ENCODE data around the gene CILP. TPM values are rescaled to one million over a fixed set of nuclear protein-coding genes. Genes with fewer than 3 reads are reported as not detected.
"Not testable (repeated sequence)": the region's sequence is repeated elsewhere in the genome, so short reads cannot be mapped to it uniquely, and the experiment has no call there.

CILP gene
- total and polyA plus RNA-seq, 4 donors: 0.30 to 0.97 (median 0.66) TPM

DNA sequence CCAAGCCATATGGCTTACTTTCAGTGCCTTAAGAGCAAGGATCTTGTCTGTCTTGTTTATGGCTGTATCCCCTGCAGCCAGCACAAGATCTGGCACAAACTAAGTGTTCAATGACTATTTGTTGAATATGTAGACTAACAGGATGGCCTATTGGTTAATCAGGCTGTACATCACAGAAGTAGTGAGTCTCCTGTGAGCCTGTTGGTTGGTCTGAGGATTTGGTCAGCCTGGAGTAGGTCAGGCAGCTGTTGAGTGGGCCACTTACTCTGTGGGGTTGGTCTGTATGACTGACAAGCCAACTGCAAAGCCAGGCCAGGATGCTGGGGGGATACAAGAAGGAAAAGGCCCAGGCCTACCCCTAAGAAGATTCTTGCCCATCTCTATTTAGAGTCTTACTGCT lies 33.4 kb upstream of the CILP start:
- Histone ChIP-seq H3K36me3 (ENCODE audit: control insufficient read depth in 4 of 4, insufficient read depth in 4 of 4, low read length in 4 of 4) (no peaks in the 10 kb centered on the region), H3K4me1 (ENCODE audit: control insufficient read depth in 5 of 5, insufficient read depth in 5 of 5, low read length in 5 of 5) (peaks cover 2 to 33% (median 11%) of the 10 kb centered on the region in 5 donors), H3K27ac (ENCODE audit: low read depth in 1 of 2, low read length in 1 of 2) (no peak overlapping the region), H3K27me3 (ENCODE audit: control insufficient read depth in 3 of 3, insufficient read depth in 3 of 3, low read length in 2 of 3) (no peaks in the 10 kb centered on the region), H3K9ac (ENCODE audit: insufficient read depth in 1 of 2, low read length in 2 of 2) (no peak overlapping the region), H3K9me3 (ENCODE audit: control insufficient read depth in 4 of 4, insufficient read depth in 3 of 4, low read length in 3 of 4) (no peaks in the 10 kb centered on the region), H3K4me3 (no peak overlapping the region)
- TF ChIP-seq, protein P1, sequence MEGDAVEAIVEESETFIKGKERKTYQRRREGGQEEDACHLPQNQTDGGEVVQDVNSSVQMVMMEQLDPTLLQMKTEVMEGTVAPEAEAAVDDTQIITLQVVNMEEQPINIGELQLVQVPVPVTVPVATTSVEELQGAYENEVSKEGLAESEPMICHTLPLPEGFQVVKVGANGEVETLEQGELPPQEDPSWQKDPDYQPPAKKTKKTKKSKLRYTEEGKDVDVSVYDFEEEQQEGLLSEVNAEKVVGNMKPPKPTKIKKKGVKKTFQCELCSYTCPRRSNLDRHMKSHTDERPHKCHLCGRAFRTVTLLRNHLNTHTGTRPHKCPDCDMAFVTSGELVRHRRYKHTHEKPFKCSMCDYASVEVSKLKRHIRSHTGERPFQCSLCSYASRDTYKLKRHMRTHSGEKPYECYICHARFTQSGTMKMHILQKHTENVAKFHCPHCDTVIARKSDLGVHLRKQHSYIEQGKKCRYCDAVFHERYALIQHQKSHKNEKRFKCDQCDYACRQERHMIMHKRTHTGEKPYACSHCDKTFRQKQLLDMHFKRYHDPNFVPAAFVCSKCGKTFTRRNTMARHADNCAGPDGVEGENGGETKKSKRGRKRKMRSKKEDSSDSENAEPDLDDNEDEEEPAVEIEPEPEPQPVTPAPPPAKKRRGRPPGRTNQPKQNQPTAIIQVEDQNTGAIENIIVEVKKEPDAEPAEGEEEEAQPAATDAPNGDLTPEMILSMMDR (IDR thresholded peaks at IDR 0.05; ENCODE audit: control extremely low read depth, extremely low read depth): no peak
- ATAC-seq (ENCODE audit: insufficient read depth, low FRiP score) (no peak), DNase-seq (no peak)

DNA sequence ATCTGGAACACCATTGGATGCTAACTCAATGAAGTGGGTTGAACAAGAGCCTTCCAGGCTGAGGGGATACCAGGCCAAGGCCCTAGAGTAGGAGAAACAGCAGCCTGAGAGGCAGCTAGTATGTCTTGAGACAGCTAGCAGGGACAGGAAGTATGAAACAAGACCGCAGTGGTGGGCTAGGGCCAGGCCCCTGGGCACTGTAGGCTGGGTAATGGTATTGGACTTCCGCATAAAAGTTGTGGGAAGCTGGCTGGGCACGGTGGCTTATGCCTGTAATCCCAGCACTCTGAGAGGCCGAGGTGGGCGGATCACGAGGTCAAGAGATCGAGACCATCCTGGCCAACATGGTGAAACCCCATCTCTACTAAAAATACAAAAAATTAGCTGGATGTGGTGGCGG lies 25.2 kb upstream of the CILP start:
- H3K4me3 ChIP-seq; DNase-seq; H3K9me3 ChIP-seq (ENCODE audit: control insufficient read depth in 4 of 4, insufficient read depth in 3 of 4, low read length in 3 of 4); ATAC-seq (ENCODE audit: insufficient read depth, low FRiP score); H3K27me3 ChIP-seq (ENCODE audit: control insufficient read depth in 3 of 3, insufficient read depth in 3 of 3, low read length in 2 of 3); H3K36me3 ChIP-seq (ENCODE audit: control insufficient read depth in 4 of 4, insufficient read depth in 4 of 4, low read length in 4 of 4); H3K27ac ChIP-seq (ENCODE audit: low read depth in 1 of 2, low read length in 1 of 2); H3K9ac ChIP-seq (ENCODE audit: insufficient read depth in 1 of 2, low read length in 2 of 2): not testable (repeated sequence)
- peaks cover 0 to 12% (median 2%) of the 10 kb centered on the region in 5 donors for H3K4me1 ChIP-seq (ENCODE audit: control insufficient read depth in 5 of 5, insufficient read depth in 5 of 5, low read length in 5 of 5)
- WGBS, 2 donors: 96 to 98% methylated on average over 8 of the region's 8 CpGs

DNA sequence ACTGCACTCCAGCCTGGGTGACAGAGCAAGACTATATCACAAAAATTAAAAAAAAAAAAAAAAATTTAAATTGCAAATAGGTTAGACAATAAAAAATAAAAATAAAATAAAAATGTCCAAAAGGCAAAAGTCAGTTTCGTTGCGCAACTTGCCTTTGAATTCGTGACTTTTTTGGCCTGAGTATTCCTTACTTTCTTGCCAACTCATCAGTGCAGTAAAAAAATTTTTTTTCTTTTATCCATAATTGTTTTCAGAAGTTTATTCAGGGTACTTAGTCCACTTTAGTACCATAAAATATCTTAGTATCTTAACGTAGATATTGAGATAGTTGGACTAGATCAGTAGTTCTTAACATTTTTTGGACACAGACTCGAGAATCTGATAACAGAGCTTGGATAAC lies 22.4 kb upstream of the CILP start:
- WGBS, 2 donors: 77 to 80% methylated on average over 5 of the region's 5 CpGs
- DNase-seq (peak in 2 of 3 donors; percentile 44 to 62), ATAC-seq (ENCODE audit: insufficient read depth, low FRiP score) (no peak)
- Histone ChIP-seq H3K4me1 (ENCODE audit: control insufficient read depth in 5 of 5, insufficient read depth in 5 of 5, low read length in 5 of 5) (peaks cover 0 to 12% (median 0%) of the 10 kb centered on the region in 5 donors), H3K9me3 (ENCODE audit: control insufficient read depth in 4 of 4, insufficient read depth in 3 of 4, low read length in 3 of 4) (no peaks in the 10 kb centered on the region), H3K36me3 (ENCODE audit: control insufficient read depth in 4 of 4, insufficient read depth in 4 of 4, low read length in 4 of 4) (no peaks in the 10 kb centered on the region), H3K9ac (ENCODE audit: insufficient read depth in 1 of 2, low read length in 2 of 2) (no peak overlapping the region), H3K4me3 (no peak overlapping the region), H3K27me3 (ENCODE audit: control insufficient read depth in 3 of 3, insufficient read depth in 3 of 3, low read length in 2 of 3) (no peaks in the 10 kb centered on the region), H3K27ac (ENCODE audit: low read depth in 1 of 2, low read length in 1 of 2) (no peak overlapping the region)
- TF ChIP-seq, protein P1 (IDR thresholded peaks at IDR 0.05; ENCODE audit: control extremely low read depth, extremely low read depth): no peak

DNA sequence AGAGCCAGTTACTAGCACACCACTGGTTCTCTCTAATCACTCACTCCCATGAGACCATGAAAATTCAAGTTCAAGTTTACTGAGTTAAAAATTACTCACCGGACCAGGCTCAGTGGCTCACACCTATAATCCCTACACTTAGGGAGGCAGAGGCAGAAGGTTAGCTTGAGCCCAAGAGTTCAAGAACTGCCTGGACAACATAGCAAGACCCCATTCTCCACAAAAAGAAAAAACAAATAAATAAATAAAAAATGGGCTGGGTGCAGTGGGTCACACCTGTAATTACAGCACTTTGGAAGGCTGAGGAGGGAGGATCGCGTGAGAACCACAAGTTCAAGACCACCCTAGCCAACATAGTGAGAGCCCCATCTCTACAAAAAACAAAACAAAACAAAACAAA lies 21.2 kb upstream of the CILP start:
- DNase-seq: no peak
- TF ChIP-seq, protein P1 (IDR thresholded peaks at IDR 0.05; ENCODE audit: control extremely low read depth, extremely low read depth): no peak
- peaks cover 0 to 12% (median 2%) of the 10 kb centered on the region in 5 donors for H3K4me1 ChIP-seq (ENCODE audit: control insufficient read depth in 5 of 5, insufficient read depth in 5 of 5, low read length in 5 of 5)
- no peak overlapping the region for H3K9ac ChIP-seq (ENCODE audit: insufficient read depth in 1 of 2, low read length in 2 of 2)
- no peak overlapping the region for H3K27ac ChIP-seq (ENCODE audit: low read depth in 1 of 2, low read length in 1 of 2)
- H3K27me3 ChIP-seq (ENCODE audit: control insufficient read depth in 3 of 3, insufficient read depth in 3 of 3, low read length in 2 of 3): no peaks in the 10 kb centered on the region
- H3K4me3 ChIP-seq: no peak overlapping the region
- H3K9me3 ChIP-seq (ENCODE audit: control insufficient read depth in 4 of 4, insufficient read depth in 3 of 4, low read length in 3 of 4): no peaks in the 10 kb centered on the region
- no peak for ATAC-seq (ENCODE audit: insufficient read depth, low FRiP score)
- H3K36me3 ChIP-seq (ENCODE audit: control insufficient read depth in 4 of 4, insufficient read depth in 4 of 4, low read length in 4 of 4): no peaks in the 10 kb centered on the region
- 80 to 98% methylated on average over 3 of the region's 3 CpGs for WGBS, 2 donors
